ENCODE results near the gene UPP2. TPM values are rescaled to one million over a fixed set of nuclear protein-coding genes. Genes with fewer than 3 reads are reported as not detected.

UPP2 gene
- total and polyA plus RNA-seq, 2 of the 8 experiments (the other 6 are each of a cell fraction or from before 2014, with no cell fraction given) = not detected

- no peak for TF ChIP-seq POLR2A (IDR thresholded peaks at IDR 0.05; ENCODE audit: control extremely low read depth in 1 of 2, low read depth in 2 of 2, low read length in 2 of 2)
- TF ChIP-seq TEAD4 (IDR thresholded peaks at IDR 0.05; ENCODE audit: low read depth, low read length) = no peak
- no peak for TF ChIP-seq EP300 (IDR thresholded peaks at IDR 0.05; ENCODE audit: borderline replicate concordance in 1 of 2, low read depth in 2 of 2, low read length in 2 of 2)
Observed at GRCh38 chr2:158120664-158121641, 19.3 kb downstream of the UPP2 start (continued).
